HG02610 (cell line): ENCODE measurements around the gene CMSS1.

Experiments
- ATAC-seq: cut with Tn5 transposase; IDR thresholded peaks from one replicate; pipeline ENCODE4 v1.9.1; 2021; ENCODE audit warnings: mild to moderate bottlenecking, moderate library complexity; ENCODE audit not compliant: unreplicated experiment

The CMSS1 gene

GRCh38 chr3:99899603-99900002 is 81.9 kb downstream of the CMSS1 start:
- ATAC-seq: no peak

GRCh38 chr3:99900248-99900647 is 82.6 kb downstream of the CMSS1 start:
- no peak for ATAC-seq

DNA sequence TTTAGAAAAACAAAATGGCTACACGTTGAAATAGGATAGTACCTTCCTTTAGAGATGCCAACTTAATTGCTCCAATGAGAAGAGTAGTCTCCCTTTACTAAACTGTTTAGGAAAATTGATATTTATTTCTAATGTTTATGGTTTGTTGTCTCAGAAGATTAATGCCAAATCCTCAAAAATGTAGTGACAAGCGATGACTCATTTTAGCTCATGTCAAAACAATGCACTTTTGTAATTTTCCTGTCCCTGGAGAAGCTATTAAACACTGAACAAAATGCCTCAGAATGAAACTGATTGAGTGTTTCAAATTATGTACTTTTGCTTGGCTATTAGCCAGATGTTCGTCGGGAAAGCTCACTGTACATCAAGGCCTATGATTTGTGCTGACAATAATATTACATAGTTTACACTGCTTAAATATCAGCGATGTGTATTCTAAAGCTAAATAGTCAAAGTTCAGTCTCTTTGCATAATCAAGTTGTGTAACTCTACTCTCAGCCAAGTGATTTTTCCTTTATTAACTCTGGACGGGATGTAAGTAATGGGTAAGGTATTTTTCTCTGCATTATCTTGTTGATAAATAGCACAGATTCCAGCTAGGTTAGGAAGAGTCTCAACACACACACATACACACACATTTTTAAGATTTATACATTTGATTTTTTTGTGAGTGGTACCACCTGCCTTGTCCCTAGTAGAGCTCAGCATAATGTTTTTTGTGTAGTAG is 83.7 kb downstream of the CMSS1 start:
- peak; percentile 52 for ATAC-seq

DNA sequence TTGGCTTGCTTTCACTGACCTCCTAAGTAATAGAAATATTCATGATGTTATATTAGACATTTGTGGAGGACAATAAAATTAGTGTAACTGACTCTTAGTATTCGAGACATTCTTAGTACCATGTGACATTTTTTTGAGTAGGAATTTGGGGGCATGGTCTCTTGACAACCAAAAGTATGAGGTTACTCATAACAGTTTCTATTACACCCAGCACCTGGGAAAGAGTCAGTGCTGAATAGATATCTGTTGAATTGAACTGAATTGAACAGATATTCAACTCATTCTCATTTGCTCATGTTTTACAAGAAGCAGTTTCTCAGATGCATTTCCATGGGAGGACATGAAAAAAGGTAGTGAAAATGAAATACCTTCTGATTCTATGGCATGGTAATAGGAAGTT is 84.4 kb downstream of the CMSS1 start:
- no peak for ATAC-seq

GRCh38 chr3:99903869-99904268 is 86.2 kb downstream of the CMSS1 start:
- no peak for ATAC-seq

DNA sequence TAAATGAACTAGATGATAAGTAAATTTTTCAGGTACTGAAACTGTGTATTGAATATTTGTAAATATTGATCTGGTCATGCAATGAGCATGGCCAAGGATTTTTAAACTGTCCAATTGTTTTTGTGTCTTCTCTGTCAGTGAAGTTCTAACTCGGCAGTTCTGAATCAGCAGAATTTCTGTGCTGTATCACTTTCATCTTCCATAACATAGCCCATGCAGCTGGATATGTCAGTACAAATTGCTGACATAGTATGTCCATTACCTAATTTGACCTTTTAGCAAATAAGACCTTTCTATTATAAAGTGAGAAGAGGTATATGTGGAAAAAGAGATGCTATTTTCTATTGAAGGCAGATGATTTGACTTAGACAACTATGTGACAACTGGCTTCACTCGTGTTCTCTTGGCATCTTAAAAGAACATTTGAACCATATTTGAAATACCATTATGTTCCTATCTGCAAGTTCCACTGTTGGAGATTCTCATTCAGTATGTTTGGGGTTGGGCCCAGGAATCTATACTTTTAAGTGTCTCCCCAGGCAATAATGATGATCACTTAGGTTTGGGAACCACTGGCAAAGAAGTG is 90.4 kb downstream of the CMSS1 start:
- ATAC-seq: no peak

DNA sequence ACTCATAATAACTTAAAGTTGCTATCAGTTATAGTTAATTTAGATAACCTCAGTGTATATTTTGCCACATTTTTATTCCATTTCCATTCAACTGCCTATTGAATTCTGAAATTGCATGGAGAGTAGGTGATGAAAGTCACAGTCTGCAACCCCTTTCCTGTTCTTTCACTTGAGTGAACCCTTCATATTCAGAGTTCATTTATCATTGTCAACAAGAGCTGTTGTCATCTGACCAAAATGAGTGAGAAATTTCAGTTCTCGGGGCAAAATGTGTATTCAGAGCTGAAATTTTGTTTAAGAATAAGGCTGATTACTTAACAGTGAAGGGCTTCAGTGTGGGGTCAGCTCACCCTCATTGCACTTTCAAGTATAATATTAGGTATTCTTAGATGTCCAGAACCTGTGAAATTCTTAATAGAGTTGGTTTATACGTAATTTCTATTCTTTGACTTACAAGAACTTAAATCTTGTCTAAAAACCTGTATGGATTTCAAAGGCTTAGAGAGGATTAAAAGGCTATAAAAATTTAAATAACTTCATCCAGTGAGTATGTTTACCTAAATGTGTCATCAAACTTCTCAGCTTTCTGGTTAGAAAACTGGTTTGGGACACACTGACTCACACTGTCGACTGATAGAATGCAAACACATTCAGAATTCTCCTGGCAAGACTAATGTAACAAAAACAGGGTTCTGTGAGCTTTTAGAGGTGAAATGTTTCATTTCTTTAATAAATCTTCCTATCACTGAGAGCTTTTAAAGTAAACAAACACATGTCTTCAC is 92.2 kb downstream of the CMSS1 start:
- ATAC-seq: no peak

GRCh38 chr3:99910752-99911290 is 93.2 kb downstream of the CMSS1 start:
- no peak for ATAC-seq

DNA sequence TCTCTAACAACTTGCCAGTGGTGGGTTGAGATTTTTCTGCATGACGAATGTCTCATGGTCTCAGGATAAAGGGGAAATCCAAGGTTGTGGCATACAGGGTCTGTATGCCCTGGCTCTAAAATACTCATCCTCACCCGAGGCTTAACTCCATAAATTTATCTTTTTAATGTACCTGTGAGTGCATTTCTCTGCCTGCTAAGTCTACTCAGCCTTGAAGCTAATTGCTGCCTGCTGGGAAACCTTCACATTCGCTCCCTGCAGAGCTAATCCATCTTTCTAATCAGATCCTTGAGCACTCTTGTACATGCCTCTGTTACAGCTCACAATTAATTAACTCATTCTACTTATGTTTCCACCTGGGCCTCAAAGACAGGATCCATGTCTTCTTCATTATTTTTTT is 93.8 kb downstream of the CMSS1 start:
- ATAC-seq: no peak

- ATAC-seq: no peak
Measured at GRCh38 chr3:99915906-99916432, 98.3 kb downstream of the CMSS1 start.

DNA sequence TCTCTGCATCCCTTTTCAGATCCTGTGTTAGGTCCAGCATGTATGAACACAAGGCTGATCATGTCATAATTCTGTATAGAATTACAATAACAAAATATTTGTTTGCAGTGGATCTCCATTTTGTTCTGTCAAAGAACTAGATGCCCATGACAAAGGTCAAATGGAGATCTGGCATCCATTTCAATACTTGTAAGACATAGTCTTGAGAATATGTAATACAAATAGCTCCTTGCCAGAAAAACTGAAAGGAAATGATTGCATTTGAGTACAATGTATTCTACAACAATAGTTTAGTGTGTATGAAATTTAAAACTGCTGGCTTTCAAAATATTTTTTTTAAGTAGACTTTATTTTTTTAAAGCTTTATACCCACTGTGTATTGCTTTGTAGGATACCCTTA is 101.1 kb downstream of the CMSS1 start:
- ATAC-seq: no peak

GRCh38 chr3:99919694-99920093 is 102.0 kb downstream of the CMSS1 start:
- no peak for ATAC-seq

DNA sequence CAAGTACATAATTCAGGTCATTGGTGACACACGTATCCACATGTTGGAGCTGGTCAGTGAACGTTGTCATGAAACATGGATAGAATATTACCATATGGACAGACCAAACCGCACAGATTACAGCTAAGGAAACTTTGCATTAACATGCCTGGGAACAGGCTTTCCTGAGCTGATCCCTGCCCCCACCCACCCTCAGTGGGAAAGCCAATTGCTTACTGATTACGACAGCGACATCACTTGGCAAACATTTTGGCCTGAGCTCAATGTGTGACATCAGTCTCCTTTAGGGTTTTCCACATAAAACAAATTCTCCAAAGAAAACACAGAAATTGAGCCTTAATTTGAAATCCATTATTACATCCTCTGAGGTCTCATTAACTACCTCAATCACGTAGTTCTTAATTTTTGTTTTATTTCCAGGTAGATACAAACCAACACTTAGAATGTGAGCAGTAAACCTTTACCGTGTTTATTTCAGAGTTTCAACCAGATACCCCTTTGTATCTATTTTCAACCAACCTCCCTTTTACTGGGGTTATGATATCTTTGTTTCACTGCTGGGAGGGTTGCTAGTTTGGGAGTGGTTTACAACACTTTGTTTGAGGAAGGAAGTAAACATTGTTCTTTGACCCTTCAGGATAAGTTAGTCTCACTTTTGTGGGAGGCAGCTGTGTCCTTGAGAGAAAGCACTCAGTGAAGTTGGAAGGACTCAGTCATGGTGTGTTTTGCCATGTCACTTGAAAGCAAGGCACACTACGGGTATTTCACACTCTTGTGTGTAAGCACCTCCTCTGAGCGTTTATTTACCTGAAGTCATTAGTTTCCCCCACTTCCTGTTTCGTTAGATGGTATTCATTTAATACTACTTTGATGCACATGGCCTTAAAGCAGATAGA is 103.1 kb downstream of the CMSS1 start:
- no peak for ATAC-seq

DNA sequence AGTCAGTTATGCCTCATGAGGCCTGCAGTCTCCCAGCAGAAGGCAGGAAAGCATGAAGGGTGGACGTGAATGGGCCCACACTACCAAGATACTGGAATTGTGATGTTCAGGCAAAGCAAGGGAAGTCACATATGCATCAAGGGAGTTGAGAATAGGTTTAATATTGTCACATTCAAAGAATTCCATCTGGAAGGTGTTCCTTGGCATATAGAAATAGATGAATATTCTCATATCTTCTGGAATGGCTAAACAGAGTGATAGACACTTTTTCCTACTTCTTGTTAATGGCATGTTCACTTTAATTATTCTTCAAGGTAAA is 103.7 kb downstream of the CMSS1 start:
- ATAC-seq: no peak

- ATAC-seq: no peak
Measured at GRCh38 chr3:99921986-99922385, 104.3 kb downstream of the CMSS1 start.

DNA sequence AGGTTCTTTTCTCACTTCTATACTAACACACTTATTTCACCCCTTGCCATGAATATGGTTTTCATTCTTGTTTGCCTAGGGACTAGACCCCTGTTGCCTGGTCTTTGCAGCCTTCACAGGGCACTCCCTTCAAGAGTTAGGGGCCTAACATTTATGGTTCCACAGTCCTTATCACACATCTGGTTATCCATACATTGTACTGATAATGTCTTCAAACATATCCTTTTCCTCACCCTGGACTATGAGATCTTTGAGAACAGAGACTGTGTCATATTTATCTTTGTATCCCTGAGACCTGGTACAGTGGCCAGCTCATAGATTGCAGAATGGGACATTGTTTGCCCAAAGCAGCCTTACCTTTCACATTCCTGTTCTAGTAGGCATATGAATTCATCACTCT is 106.2 kb downstream of the CMSS1 start:
- no peak for ATAC-seq

DNA sequence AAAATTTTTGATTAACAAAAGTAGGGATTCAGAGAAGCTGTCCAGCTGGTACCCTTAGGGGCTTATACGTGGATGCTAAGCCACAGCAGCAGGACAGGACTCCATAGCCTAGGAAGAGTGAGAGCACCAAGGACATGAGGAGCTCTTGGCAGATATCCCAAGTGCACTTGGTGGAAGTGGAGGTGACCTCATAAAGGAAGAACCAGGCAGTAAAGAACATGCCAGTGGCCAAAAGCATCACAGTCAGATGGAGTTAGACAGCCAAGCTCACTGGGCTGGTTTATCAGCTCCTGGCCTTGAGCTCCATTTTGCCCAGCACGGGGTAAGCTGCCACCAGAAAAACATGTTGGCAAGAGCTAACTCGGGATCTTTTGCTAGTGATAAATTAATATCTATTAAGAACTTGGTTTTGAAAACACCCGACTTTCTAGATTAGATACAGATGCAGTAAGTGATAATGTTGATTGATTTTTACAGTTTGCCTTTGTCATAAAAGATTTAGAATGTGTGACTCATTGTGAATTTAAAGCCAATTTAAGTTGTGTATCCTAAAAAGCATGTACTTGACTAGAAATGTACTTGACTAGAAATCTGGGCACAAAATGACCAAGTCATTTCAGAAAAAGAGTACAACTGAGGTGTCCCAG is 108.0 kb downstream of the CMSS1 start:
- ATAC-seq: no peak

GRCh38 chr3:99927671-99928457 is 110.2 kb downstream of the CMSS1 start:
- no peak for ATAC-seq
